C4-2B (cell line): ENCODE measurements around the gene FAM131A.

ENCODE experiments used
- CTCF ChIP-seq: fragments of 450-650 bp; conservative IDR thresholded peaks from 2 replicates; pipeline ENCODE4 v1.5.1; 2017; ENCODE audit warnings: mild to moderate bottlenecking
- ZFX ChIP-seq: fragments of 450-650 bp; IDR thresholded peaks from 2 replicates; pipeline ENCODE4 v1.6.1; 2017

GRCh38 chr3:184391266-184391665 lies 53.9 kb downstream of the FAM131A start:
- TF ChIP-seq ZFX: no peak
- TF ChIP-seq CTCF: no peak
